ENCODE measurements around the gene STN1. TPM values are rescaled to one million over a fixed set of nuclear protein-coding genes. Genes with fewer than 3 reads are reported as not detected.
A peak's percentile ranks its signal among the peaks of the same experiment; 100 is the strongest.

The STN1 gene
- total RNA-seq, 2 donors from 2014 or later = 5.9 to 32.2 TPM

- no peak for DNase-seq
- TF ChIP-seq POLR2A (IDR thresholded peaks at IDR 0.05) (no peak), CTCF (IDR thresholded peaks at IDR 0.05) (no peak)
- ATAC-seq = no peak
- intact Hi-C loops (cut with DNase I) = no loop called here
- Histone ChIP-seq H3K27ac (no peak overlapping the region), H3K9me3 (no peaks in the 10 kb centered on the region), H3K27me3 (no peaks in the 10 kb centered on the region), H3K4me3 (no peak overlapping the region), H3K4me1 (peaks cover 52% of the 10 kb centered on the region), H3K36me3 (replicated peaks in 1 of 2; ENCODE audit: insufficient read depth in 1 of 2, low read depth in 2 of 2) (no peaks in the 10 kb centered on the region)
- 78 to 88% methylated on average over 4 of the region's 4 CpGs for WGBS, 2 donors
Observed at GRCh38 chr10:103912759-103913158, 5.2 kb downstream of the STN1 start.

GRCh38 chr10:103911021-103911459 is 6.9 kb downstream of the STN1 start:
- Histone ChIP-seq H3K36me3 (replicated peaks in 1 of 2; ENCODE audit: insufficient read depth in 1 of 2, low read depth in 2 of 2) (no peaks in the 10 kb centered on the region), H3K4me3 (no peak overlapping the region), H3K27ac (peak overlapping the region in 2 of 4 donors; percentile 25 to 63), H3K9me3 (no peaks in the 10 kb centered on the region), H3K4me1 (peaks cover 39% of the 10 kb centered on the region), H3K27me3 (no peaks in the 10 kb centered on the region)
- intact Hi-C loops (cut with DNase I) = no loop called here
- no peak for TF ChIP-seq POLR2A (IDR thresholded peaks at IDR 0.05)
- no peak for TF ChIP-seq CTCF (IDR thresholded peaks at IDR 0.05)
- WGBS, 2 donors = 67 to 80% methylated on average over 3 of the region's 3 CpGs
- ATAC-seq (no peak), DNase-seq (no peak)

DNA sequence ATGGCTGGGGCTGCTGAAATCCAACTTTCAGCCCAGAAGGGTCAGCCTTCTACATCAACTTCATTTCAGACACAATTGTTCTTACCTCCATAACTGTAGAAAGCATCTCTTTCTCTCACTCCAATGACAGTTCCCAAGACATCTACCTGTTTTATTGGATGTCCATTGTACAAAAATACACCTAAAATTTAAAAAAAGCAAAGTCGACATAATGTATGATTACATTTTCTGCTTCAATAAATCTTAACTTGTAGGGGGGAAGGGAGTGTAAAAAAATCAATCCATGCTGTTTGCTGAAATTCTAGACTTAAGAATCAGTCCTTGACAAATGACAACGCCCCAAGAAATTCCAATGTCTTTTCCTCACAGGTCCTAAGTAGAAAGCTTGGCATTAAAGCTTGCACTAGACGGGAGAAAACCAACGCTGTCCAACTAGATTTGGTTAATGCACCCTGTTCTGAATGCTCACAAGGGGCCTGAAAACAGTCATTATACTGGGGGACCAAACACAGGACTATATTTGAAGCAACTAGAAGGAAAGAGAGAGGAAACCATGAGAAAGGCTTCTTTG is 7.5 kb downstream of the STN1 start:
- Histone ChIP-seq H3K4me3 (no peak overlapping the region), H3K27me3 (no peaks in the 10 kb centered on the region), H3K27ac (peak overlapping the region in 2 of 4 donors; percentile 25 to 63), H3K4me1 (peaks cover 34% of the 10 kb centered on the region), H3K9me3 (no peaks in the 10 kb centered on the region), H3K36me3 (replicated peaks in 1 of 2; ENCODE audit: insufficient read depth in 1 of 2, low read depth in 2 of 2) (no peaks in the 10 kb centered on the region)
- 24 to 40% methylated on average over 4 of the region's 4 CpGs for WGBS, 2 donors
- ATAC-seq (no peak), DNase-seq (no peak)
- intact Hi-C loops (cut with DNase I) = no loop called here
- TF ChIP-seq POLR2A (IDR thresholded peaks at IDR 0.05) = no peak
- no peak for TF ChIP-seq CTCF (IDR thresholded peaks at IDR 0.05)

DNA sequence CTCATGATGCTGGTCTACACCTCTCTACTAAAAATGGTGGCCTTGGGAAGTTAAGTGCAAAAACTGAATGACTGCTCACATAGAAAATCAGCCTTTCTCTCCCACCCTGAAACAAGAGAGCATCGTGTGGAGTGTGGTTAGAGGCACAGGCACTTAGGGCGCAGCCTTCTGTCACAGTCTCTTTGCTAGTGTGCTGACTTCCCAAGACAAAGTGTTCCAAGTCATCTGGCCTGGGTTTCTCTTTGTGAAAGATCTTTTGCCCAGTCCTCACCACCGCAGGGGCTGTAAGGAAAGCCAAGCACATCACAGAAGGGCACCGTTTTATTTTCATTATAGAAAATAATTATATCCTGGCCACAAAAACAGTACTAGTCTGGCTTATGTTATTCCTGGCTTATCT is 12.5 kb downstream of the STN1 start:
- 80 to 84% methylated on average over 4 of the region's 4 CpGs for WGBS, 2 donors
- Histone ChIP-seq H3K4me3 (no peak overlapping the region), H3K36me3 (replicated peaks in 1 of 2; ENCODE audit: insufficient read depth in 1 of 2, low read depth in 2 of 2) (peaks cover 0 to 4% of the 10 kb centered on the region in 2 donors), H3K27ac (no peak overlapping the region), H3K27me3 (no peaks in the 10 kb centered on the region), H3K4me1 (peaks cover 19% of the 10 kb centered on the region), H3K9me3 (no peaks in the 10 kb centered on the region)
- intact Hi-C loops (cut with DNase I) = no loop called here
- DNase-seq = no peak
- no peak for ATAC-seq
- TF ChIP-seq CTCF (IDR thresholded peaks at IDR 0.05) = no peak
- no peak for TF ChIP-seq POLR2A (IDR thresholded peaks at IDR 0.05)

DNA sequence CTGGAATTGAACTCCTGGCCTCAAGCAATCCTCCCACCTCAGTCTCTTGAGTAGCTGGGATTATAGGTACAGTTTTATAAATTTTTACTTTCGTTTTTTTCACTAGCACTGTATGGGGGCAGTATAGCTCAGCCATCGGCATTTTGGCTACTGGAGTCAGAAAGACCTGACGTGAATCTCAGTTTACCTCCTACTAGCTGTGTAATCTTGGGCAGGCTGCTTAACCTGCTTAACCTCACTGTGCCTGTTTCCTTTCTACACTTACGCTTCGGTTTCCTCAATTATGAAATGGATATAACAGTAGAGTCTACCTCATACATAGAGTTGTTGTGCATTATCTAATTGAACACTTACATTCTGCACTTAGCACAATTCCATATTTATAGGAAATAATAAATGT is 16.7 kb downstream of the STN1 start:
- DNase-seq (no peak), ATAC-seq (no peak)
- WGBS, 2 donors = 72 to 87% methylated on average over 5 of the region's 5 CpGs
- peaks cover 5% of the 10 kb centered on the region for H3K4me1 ChIP-seq
- no peaks in the 10 kb centered on the region for H3K9me3 ChIP-seq
- no peaks in the 10 kb centered on the region for H3K27me3 ChIP-seq
- peaks cover 0 to 13% of the 10 kb centered on the region in 2 donors for H3K36me3 ChIP-seq (replicated peaks in 1 of 2; ENCODE audit: insufficient read depth in 1 of 2, low read depth in 2 of 2)
- intact Hi-C loops (cut with DNase I) = no loop called here
- TF ChIP-seq POLR2A (IDR thresholded peaks at IDR 0.05) = no peak
- no peak for TF ChIP-seq CTCF (IDR thresholded peaks at IDR 0.05)
- no peak overlapping the region for H3K4me3 ChIP-seq
- no peak overlapping the region for H3K27ac ChIP-seq
